ENCODE data around the gene GRIA4. TPM values are rescaled to one million over a fixed set of nuclear protein-coding genes. Genes with fewer than 3 reads are reported as not detected.

Gene GRIA4
- total RNA-seq, 1 donor from 2014 or later, result 0.27 TPM

DNA sequence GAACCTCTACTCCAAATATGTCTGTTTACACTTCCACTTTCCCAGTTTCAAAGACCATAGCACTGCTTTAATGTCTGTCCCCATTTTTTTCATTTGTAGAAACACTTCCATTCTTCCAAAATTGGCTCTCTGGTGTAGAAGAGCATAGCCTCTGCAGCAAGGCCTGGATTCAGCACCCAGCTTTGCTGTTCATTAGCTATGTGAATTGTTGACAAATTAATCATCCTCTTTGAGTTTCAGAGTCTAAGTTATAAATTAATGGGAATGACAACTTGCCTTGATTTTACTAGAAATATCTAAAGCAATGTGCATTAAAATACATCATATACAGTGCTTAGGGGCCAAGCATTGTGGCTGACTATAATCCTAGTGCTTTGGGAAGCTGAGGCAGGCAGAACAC lies 22.4 kb downstream of the GRIA4 start:
- Histone ChIP-seq H3K79me2 (ENCODE audit: insufficient read depth, low read length) (no peaks in the 10 kb centered on the region), H3K27ac (ENCODE audit: low read depth, low read length) (no peak overlapping the region), H3K4me3 (ENCODE audit: insufficient read depth, low read depth, low read length) (no peak overlapping the region), H3K9me3 (ENCODE audit: insufficient read depth, low read depth, low read length) (no peaks in the 10 kb centered on the region), H3K36me3 (ENCODE audit: insufficient read depth, low read length) (no peaks in the 10 kb centered on the region), H3K4me2 (ENCODE audit: low read length) (no peak overlapping the region), H4K20me1 (ENCODE audit: insufficient read depth, low read length) (no peaks in the 10 kb centered on the region), H3K27me3 (ENCODE audit: insufficient read depth, low read length) (no peaks in the 10 kb centered on the region), H2AFZ (ENCODE audit: low read depth, low read length) (no peak overlapping the region), H3K4me1 (ENCODE audit: insufficient read depth, low read length) (no peaks in the 10 kb centered on the region), H3K9ac (ENCODE audit: low read length) (no peak overlapping the region)
- Mint-ChIP-seq H3K9me3 (ENCODE audit: unreplicated experiment) (no peaks in the 10 kb centered on the region), H3K36me3 (ENCODE audit: low read depth, unreplicated experiment) (no peaks in the 10 kb centered on the region), H3K4me3 (ENCODE audit: unreplicated experiment) (no peak overlapping the region), H3K27ac (ENCODE audit: unreplicated experiment) (no peak overlapping the region), H3K4me1 (ENCODE audit: low read depth, unreplicated experiment) (no peaks in the 10 kb centered on the region), H3K27me3 (ENCODE audit: low read depth, unreplicated experiment) (no peaks in the 10 kb centered on the region)
- FAIRE-seq (no peak), DNase-seq (ENCODE audit: low read depth) (no peak)
- TF ChIP-seq, protein P1, sequence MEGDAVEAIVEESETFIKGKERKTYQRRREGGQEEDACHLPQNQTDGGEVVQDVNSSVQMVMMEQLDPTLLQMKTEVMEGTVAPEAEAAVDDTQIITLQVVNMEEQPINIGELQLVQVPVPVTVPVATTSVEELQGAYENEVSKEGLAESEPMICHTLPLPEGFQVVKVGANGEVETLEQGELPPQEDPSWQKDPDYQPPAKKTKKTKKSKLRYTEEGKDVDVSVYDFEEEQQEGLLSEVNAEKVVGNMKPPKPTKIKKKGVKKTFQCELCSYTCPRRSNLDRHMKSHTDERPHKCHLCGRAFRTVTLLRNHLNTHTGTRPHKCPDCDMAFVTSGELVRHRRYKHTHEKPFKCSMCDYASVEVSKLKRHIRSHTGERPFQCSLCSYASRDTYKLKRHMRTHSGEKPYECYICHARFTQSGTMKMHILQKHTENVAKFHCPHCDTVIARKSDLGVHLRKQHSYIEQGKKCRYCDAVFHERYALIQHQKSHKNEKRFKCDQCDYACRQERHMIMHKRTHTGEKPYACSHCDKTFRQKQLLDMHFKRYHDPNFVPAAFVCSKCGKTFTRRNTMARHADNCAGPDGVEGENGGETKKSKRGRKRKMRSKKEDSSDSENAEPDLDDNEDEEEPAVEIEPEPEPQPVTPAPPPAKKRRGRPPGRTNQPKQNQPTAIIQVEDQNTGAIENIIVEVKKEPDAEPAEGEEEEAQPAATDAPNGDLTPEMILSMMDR (IDR thresholded peaks at IDR 0.05; ENCODE audit: insufficient read depth, low read depth, low read length), result no peak
- no peak for TF ChIP-seq EZH2 (IDR thresholded peaks at IDR 0.05; ENCODE audit: insufficient read depth, low read length)

DNA sequence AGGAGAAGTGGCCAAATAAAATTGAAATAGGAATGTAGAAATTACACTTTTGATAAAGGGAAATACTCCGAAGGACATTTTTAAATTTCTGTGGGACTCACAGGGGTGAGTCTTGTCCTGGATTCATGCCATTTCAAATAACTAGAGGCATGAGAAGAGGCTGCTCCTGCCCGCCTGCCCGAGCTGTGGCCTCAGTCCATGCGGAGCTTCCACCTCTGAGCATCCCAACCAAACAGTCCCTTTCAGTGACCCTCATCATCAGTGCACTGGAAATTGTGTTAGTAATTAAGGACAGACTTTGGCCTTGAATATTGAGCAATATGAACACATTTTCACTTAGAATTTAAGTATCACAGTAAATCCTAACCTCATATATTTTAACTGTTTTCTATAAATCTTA lies 25.6 kb downstream of the GRIA4 start:
- TF ChIP-seq, protein P1 (IDR thresholded peaks at IDR 0.05; ENCODE audit: insufficient read depth, low read depth, low read length), result no peak
- no peaks in the 10 kb centered on the region for H3K4me1 ChIP-seq (ENCODE audit: insufficient read depth, low read length)
- no peak overlapping the region for H3K27ac ChIP-seq (ENCODE audit: low read depth, low read length)
- H3K4me1 Mint-ChIP-seq (ENCODE audit: low read depth, unreplicated experiment), result no peaks in the 10 kb centered on the region
- H3K4me2 ChIP-seq (ENCODE audit: low read length), result no peak overlapping the region
- no peak overlapping the region for H3K27ac Mint-ChIP-seq (ENCODE audit: unreplicated experiment)
- no peaks in the 10 kb centered on the region for H3K36me3 ChIP-seq (ENCODE audit: insufficient read depth, low read length)
- H3K4me3 ChIP-seq (ENCODE audit: insufficient read depth, low read depth, low read length), result no peak overlapping the region
- H3K9me3 ChIP-seq (ENCODE audit: insufficient read depth, low read depth, low read length), result no peaks in the 10 kb centered on the region
- no peaks in the 10 kb centered on the region for H3K27me3 Mint-ChIP-seq (ENCODE audit: low read depth, unreplicated experiment)
- H3K9ac ChIP-seq (ENCODE audit: low read length), result no peak overlapping the region
- H3K79me2 ChIP-seq (ENCODE audit: insufficient read depth, low read length), result no peaks in the 10 kb centered on the region
- H3K9me3 Mint-ChIP-seq (ENCODE audit: unreplicated experiment), result no peaks in the 10 kb centered on the region
- H3K36me3 Mint-ChIP-seq (ENCODE audit: low read depth, unreplicated experiment), result no peaks in the 10 kb centered on the region
- H2AFZ ChIP-seq (ENCODE audit: low read depth, low read length), result no peak overlapping the region
- FAIRE-seq (no peak), DNase-seq (ENCODE audit: low read depth) (no peak)
- H4K20me1 ChIP-seq (ENCODE audit: insufficient read depth, low read length), result no peaks in the 10 kb centered on the region
- no peaks in the 10 kb centered on the region for H3K27me3 ChIP-seq (ENCODE audit: insufficient read depth, low read length)
- H3K4me3 Mint-ChIP-seq (ENCODE audit: unreplicated experiment), result no peak overlapping the region

DNA sequence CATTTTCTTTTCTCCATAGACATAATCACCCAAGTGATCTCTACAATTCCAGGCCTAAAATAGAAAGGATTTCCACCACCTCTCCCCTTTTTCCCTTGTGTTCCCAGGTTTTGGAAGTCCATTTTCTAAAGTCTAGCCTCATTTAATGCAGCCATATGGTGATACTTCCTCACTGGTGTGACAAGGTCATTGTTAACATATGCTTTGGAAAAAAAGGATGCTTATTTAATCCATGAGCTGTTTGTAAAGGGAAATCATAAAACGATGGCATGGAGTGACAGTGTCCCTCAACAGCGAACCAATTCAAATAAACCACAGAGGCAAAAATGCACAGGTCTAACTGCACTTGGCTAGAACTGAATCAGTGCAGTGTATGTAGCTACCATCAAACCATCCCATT lies 26.6 kb downstream of the GRIA4 start:
- H3K27ac ChIP-seq (ENCODE audit: low read depth, low read length), result no peak overlapping the region
- no peaks in the 10 kb centered on the region for H3K9me3 ChIP-seq (ENCODE audit: insufficient read depth, low read depth, low read length)
- Mint-ChIP-seq H3K9me3 (ENCODE audit: unreplicated experiment) (no peaks in the 10 kb centered on the region), H3K4me3 (ENCODE audit: unreplicated experiment) (no peak overlapping the region), H3K27me3 (ENCODE audit: low read depth, unreplicated experiment) (no peaks in the 10 kb centered on the region), H3K27ac (ENCODE audit: unreplicated experiment) (no peak overlapping the region), H3K36me3 (ENCODE audit: low read depth, unreplicated experiment) (no peaks in the 10 kb centered on the region), H3K4me1 (ENCODE audit: low read depth, unreplicated experiment) (no peaks in the 10 kb centered on the region)
- no peaks in the 10 kb centered on the region for H3K79me2 ChIP-seq (ENCODE audit: insufficient read depth, low read length)
- no peak overlapping the region for H2AFZ ChIP-seq (ENCODE audit: low read depth, low read length)
- no peaks in the 10 kb centered on the region for H3K4me1 ChIP-seq (ENCODE audit: insufficient read depth, low read length)
- DNase-seq (ENCODE audit: low read depth) (no peak), FAIRE-seq (no peak)
- H3K27me3 ChIP-seq (ENCODE audit: insufficient read depth, low read length), result no peaks in the 10 kb centered on the region
- H3K4me3 ChIP-seq (ENCODE audit: insufficient read depth, low read depth, low read length), result no peak overlapping the region
- no peaks in the 10 kb centered on the region for H3K36me3 ChIP-seq (ENCODE audit: insufficient read depth, low read length)
- H4K20me1 ChIP-seq (ENCODE audit: insufficient read depth, low read length), result no peaks in the 10 kb centered on the region
- H3K4me2 ChIP-seq (ENCODE audit: low read length), result no peak overlapping the region
- TF ChIP-seq, protein P1 (IDR thresholded peaks at IDR 0.05; ENCODE audit: insufficient read depth, low read depth, low read length), result no peak
- no peak for TF ChIP-seq EZH2 (IDR thresholded peaks at IDR 0.05; ENCODE audit: insufficient read depth, low read length)
- no peak overlapping the region for H3K9ac ChIP-seq (ENCODE audit: low read length)
